Endodermal cell (in vitro differentiated cells): ENCODE data around the gene ZNF335. TPM values are rescaled to one million over a fixed set of nuclear protein-coding genes. Genes with fewer than 3 reads are reported as not detected.

Experiments
- DNase-seq: peaks from one replicate; pipeline ENCODE4 v3.0.0-alpha.2; 2017
- H3K27ac ChIP-seq: 2 replicates; pipeline ENCODE4 v1.5.1; 2013; ENCODE audit warnings: mild to moderate bottlenecking, low read depth, low read length, moderate library complexity
- H3K27me3 ChIP-seq: 2 replicates; pipeline ENCODE4 v1.6.1; 2013; ENCODE audit warnings: mild to moderate bottlenecking, low read length, moderate library complexity; ENCODE audit not compliant: insufficient read depth, control insufficient read depth, poor library complexity, severe bottlenecking
- H3K36me3 ChIP-seq: 2 replicates; pipeline ENCODE4 v1.7.0; 2013; ENCODE audit warnings: mild to moderate bottlenecking, low read length, moderate library complexity; ENCODE audit not compliant: control insufficient read depth, insufficient read depth
- H3K4me1 ChIP-seq: one replicate; pipeline ENCODE4 v1.7.0; 2013; ENCODE audit warnings: low read length; ENCODE audit not compliant: control insufficient read depth, insufficient read depth
- H3K4me3 ChIP-seq: 2 replicates; pipeline ENCODE4 v1.5.1; 2013; ENCODE audit warnings: mild to moderate bottlenecking, low read length, moderate library complexity
- H3K9ac ChIP-seq: 2 replicates; pipeline ENCODE4 v1.6.1; 2013; ENCODE audit warnings: mild to moderate bottlenecking, low read length, moderate library complexity; ENCODE audit not compliant: poor library complexity, severe bottlenecking; ENCODE audit errors: extremely low read depth
- H3K9me3 ChIP-seq: 2 replicates; pipeline ENCODE4 v1.6.1; 2013; ENCODE audit warnings: mild to moderate bottlenecking, low read length, moderate library complexity; ENCODE audit not compliant: control insufficient read depth
- H3K27ac Mint-ChIP-seq: 2 replicates; pipeline ENCODE4 v1.8.0; 2020; ENCODE audit warnings: mixed read lengths
- H3K27me3 Mint-ChIP-seq: 2 replicates; pipeline ENCODE4 v1.8.0; 2021; ENCODE audit warnings: mild to moderate bottlenecking, mixed read lengths; ENCODE audit not compliant: insufficient read depth
- H3K36me3 Mint-ChIP-seq: 2 replicates; pipeline ENCODE4 v1.8.0; 2020; ENCODE audit warnings: low read depth, mixed read lengths
- H3K4me1 Mint-ChIP-seq: 2 replicates; pipeline ENCODE4 v1.8.0; 2020; ENCODE audit warnings: mixed read lengths
- H3K4me3 Mint-ChIP-seq: 2 replicates; pipeline ENCODE4 v1.8.0; 2020; ENCODE audit warnings: mild to moderate bottlenecking, moderate library complexity, mixed read lengths
- H3K9me3 Mint-ChIP-seq: 2 replicates; pipeline ENCODE4 v1.8.0; 2020; ENCODE audit warnings: mild to moderate bottlenecking, mixed read lengths
- WGBS, 2 experiments: methylation state at CpG; one replicate each; pipeline versions ENCODE4 v1.1.5 to v1.1.7; 2013; ENCODE audit warnings: missing lambda C conversion rate in 2 of 2, mixed read lengths in 1 of 2; ENCODE audit not compliant: insufficient coverage in 1 of 2, insufficient read length in 1 of 2; 5-methylcytosine and 5-hydroxymethylcytosine counted together
- total RNA-seq, 2 donors: library from RNA; stranded (reverse); fragmentation: NEBNext Ultra II Directional in 1 of 2; extraction: Animal tissue kit (Norgen Biotek cat#: 25700) in 1 of 2; gene quantifications; 2 replicates in 1 of 2; 3 replicates in 1 of 2; pipeline ENCODE4 v1.2.1, GENCODE V29; 2021
- TF ChIP-seq, protein P1 (sequence below): fragments of 200-600 bp; sonication (generic); conservative IDR thresholded peaks from 2 replicates; pipeline ENCODE4 v1.5.0; 2021; ENCODE audit warnings: antibody characterized with exemption, mild to moderate bottlenecking

The ZNF335 gene
- total RNA-seq, 2 donors from 2014 or later, result 18.3 to 21.0 TPM

DNA sequence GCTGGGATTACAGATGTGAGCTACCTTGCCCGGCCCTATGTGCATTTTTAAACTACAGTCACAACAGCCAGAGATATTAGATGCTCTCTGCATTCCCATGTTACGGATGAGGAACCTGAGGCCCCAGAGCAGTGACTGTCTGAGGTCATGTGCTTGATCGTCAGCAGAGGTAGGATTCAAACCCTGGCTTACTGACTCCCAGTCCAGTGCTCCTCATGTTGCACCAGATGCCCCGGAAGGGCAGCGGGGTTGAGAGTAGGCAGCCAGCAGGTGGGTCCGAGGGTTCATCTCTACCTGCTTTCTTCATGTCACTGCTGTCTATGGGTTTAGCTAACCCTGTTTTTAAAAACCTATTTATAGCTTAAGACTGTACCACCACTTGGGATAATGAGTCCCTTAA is 9.3 kb upstream of the ZNF335 start:
- TF ChIP-seq, protein P1, sequence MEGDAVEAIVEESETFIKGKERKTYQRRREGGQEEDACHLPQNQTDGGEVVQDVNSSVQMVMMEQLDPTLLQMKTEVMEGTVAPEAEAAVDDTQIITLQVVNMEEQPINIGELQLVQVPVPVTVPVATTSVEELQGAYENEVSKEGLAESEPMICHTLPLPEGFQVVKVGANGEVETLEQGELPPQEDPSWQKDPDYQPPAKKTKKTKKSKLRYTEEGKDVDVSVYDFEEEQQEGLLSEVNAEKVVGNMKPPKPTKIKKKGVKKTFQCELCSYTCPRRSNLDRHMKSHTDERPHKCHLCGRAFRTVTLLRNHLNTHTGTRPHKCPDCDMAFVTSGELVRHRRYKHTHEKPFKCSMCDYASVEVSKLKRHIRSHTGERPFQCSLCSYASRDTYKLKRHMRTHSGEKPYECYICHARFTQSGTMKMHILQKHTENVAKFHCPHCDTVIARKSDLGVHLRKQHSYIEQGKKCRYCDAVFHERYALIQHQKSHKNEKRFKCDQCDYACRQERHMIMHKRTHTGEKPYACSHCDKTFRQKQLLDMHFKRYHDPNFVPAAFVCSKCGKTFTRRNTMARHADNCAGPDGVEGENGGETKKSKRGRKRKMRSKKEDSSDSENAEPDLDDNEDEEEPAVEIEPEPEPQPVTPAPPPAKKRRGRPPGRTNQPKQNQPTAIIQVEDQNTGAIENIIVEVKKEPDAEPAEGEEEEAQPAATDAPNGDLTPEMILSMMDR, result no peak
- Histone ChIP-seq H3K36me3 (no peaks in the 10 kb centered on the region), H3K9ac (no peak overlapping the region), H3K27me3 (no peaks in the 10 kb centered on the region), H3K4me1 (peaks cover 4% of the 10 kb centered on the region), H3K9me3 (no peaks in the 10 kb centered on the region), H3K27ac (no peak overlapping the region), H3K4me3 (no peak overlapping the region)
- H3K27ac Mint-ChIP-seq, result no peak overlapping the region
- H3K27me3 Mint-ChIP-seq, result peaks cover 16% of the 10 kb centered on the region
- 92 to 98% methylated on average over 6 of the region's 6 CpGs for WGBS, 2 experiments
- H3K4me3 Mint-ChIP-seq, result no peak overlapping the region
- no peak for DNase-seq
- no peaks in the 10 kb centered on the region for H3K9me3 Mint-ChIP-seq
- H3K4me1 Mint-ChIP-seq, result peaks cover 21% of the 10 kb centered on the region
- H3K36me3 Mint-ChIP-seq, result no peaks in the 10 kb centered on the region

DNA sequence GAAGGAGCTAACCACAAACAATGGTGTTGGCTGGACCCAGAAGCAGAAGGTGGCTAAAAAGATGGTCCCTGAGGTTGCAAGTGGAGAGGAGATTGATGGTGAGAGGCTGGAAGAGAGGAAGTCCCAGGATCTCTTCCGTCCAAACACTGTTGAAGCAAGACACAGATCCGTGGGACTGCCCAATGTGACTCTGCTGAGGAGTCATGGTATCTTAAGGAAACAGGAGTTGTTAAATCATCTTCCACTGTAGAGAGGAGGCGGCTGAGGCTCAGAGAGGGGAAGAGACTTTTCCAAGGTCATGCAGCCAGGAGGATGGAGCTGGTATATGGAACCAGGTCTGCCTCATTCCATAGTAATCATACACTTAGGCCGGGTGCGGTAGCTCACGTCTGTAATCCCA is 4.1 kb upstream of the ZNF335 start:
- Mint-ChIP-seq H3K36me3 (no peaks in the 10 kb centered on the region), H3K4me1 (peaks cover 13% of the 10 kb centered on the region), H3K9me3 (no peaks in the 10 kb centered on the region), H3K27me3 (peaks cover 19% of the 10 kb centered on the region), H3K4me3 (no peak overlapping the region), H3K27ac (no peak overlapping the region)
- Histone ChIP-seq H3K36me3 (no peaks in the 10 kb centered on the region), H3K9me3 (no peaks in the 10 kb centered on the region), H3K4me3 (no peak overlapping the region), H3K27me3 (no peaks in the 10 kb centered on the region), H3K4me1 (no peaks in the 10 kb centered on the region), H3K9ac (no peak overlapping the region), H3K27ac (no peak overlapping the region)
- peak; percentile 22 for DNase-seq
- 82 to 93% methylated on average over 6 of the region's 6 CpGs for WGBS, 2 experiments
- TF ChIP-seq, protein P1, result no peak

DNA sequence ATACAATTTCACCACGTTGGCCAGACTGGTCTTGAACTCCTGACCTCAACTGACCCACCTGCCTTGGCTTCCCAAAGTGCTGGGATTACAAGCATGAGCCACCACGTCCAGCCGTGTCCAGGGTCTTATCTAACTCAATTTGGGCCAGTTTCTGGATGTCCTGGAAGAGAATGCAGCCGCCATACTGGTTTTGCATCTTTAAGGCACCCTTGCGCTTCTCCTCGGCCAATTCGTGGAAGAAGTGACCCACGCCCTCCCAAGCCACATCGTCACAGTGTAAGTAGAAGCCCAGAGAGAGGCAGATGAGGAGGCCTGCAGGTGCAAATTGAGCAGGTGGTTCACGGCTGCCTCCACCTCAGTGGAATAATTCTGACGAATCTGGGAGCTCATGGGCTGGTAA is 3.7 kb upstream of the ZNF335 start:
- H3K27me3 ChIP-seq, result no peaks in the 10 kb centered on the region
- no peaks in the 10 kb centered on the region for H3K36me3 ChIP-seq
- DNase-seq, result peak; percentile 18
- H3K36me3 Mint-ChIP-seq, result no peaks in the 10 kb centered on the region
- no peaks in the 10 kb centered on the region for H3K4me1 ChIP-seq
- H3K4me3 ChIP-seq, result no peak overlapping the region
- H3K9me3 ChIP-seq, result no peaks in the 10 kb centered on the region
- H3K27me3 Mint-ChIP-seq, result peaks cover 19% of the 10 kb centered on the region
- no peak overlapping the region for H3K4me3 Mint-ChIP-seq
- H3K9me3 Mint-ChIP-seq, result no peaks in the 10 kb centered on the region
- H3K9ac ChIP-seq, result no peak overlapping the region
- H3K4me1 Mint-ChIP-seq, result peaks cover 13% of the 10 kb centered on the region
- no peak overlapping the region for H3K27ac Mint-ChIP-seq
- 94 to 100% methylated on average over 11 of the region's 11 CpGs for WGBS, 2 experiments
- TF ChIP-seq, protein P1, result no peak
- no peak overlapping the region for H3K27ac ChIP-seq
